GM23338 (cell line): ENCODE data around the gene SFT2D3. TPM values are rescaled to one million over a fixed set of nuclear protein-coding genes. Genes with fewer than 3 reads are reported as not detected.
A peak's percentile ranks its signal among the peaks of the same experiment; 100 is the strongest.

ENCODE experiments used
- ATAC-seq: fragments of 200-7000 bp; cut with Tn5 transposase; 3 replicates; pipeline ENCODE4 v1.9.1; 2020
- DNase-seq: peaks from one replicate; pipeline ENCODE4 v3.0.0-alpha.2; 2015; ENCODE audit warnings: low spot score
- H2AFZ ChIP-seq: fragments of 200-600 bp; sonication (generic); 2 replicates; pipeline ENCODE4 v1.8.0; 2016; ENCODE audit warnings: antibody characterized with exemption, mild to moderate bottlenecking, moderate library complexity
- H3F3A ChIP-seq: fragments of 200-600 bp; sonication (generic); replicated peaks from 2 replicates; pipeline ENCODE4 v1.8.0; 2017; ENCODE audit warnings: antibody characterized with exemption, mixed run types, low read depth
- H3K27ac ChIP-seq: fragments of 200-600 bp; sonication (generic); 2 replicates; pipeline ENCODE4 v1.6.1; 2016; ENCODE audit warnings: low read depth
- H3K27me3 ChIP-seq: fragments of 200-600 bp; sonication (generic); 2 replicates; pipeline ENCODE4 v1.8.0; 2016; ENCODE audit warnings: mild to moderate bottlenecking, mixed run types, moderate library complexity; ENCODE audit not compliant: insufficient read depth
- H3K36me3 ChIP-seq: fragments of 200-600 bp; sonication (generic); 2 replicates; pipeline ENCODE4 v1.8.0; 2016; ENCODE audit warnings: mild to moderate bottlenecking; ENCODE audit not compliant: insufficient read depth
- H3K4me1 ChIP-seq: fragments of 200-600 bp; sonication (generic); 2 replicates; pipeline ENCODE4 v1.8.0; 2016; ENCODE audit warnings: mild to moderate bottlenecking, moderate library complexity; ENCODE audit not compliant: insufficient read depth
- H3K4me2 ChIP-seq: fragments of 200-600 bp; sonication (generic); 2 replicates; pipeline ENCODE4 v1.7.1; 2017; ENCODE audit warnings: mixed run types
- H3K4me3 ChIP-seq: fragments of 200-600 bp; sonication (generic); 2 replicates; pipeline ENCODE4 v1.6.1; 2016; ENCODE audit warnings: mixed run types
- H3K79me2 ChIP-seq: fragments of 200-600 bp; sonication (generic); replicated peaks from 2 replicates; pipeline ENCODE4 v1.8.0; 2017; ENCODE audit warnings: mild to moderate bottlenecking; ENCODE audit not compliant: insufficient read depth
- H3K9me2 ChIP-seq: fragments of 200-600 bp; sonication (generic); 2 replicates; pipeline ENCODE4 v1.8.0; 2017; ENCODE audit not compliant: insufficient read depth
- H4K20me1 ChIP-seq: fragments of 200-600 bp; sonication (generic); replicated peaks from 2 replicates; pipeline ENCODE4 v1.8.0; 2017; ENCODE audit warnings: mild to moderate bottlenecking; ENCODE audit not compliant: insufficient read depth
- H3K27ac Mint-ChIP-seq: 2 replicates; pipeline ENCODE4 v1.8.0; 2020; ENCODE audit warnings: inconsistent platforms, mild to moderate bottlenecking, moderate library complexity, mixed read lengths
- H3K27me3 Mint-ChIP-seq: 3 replicates; pipeline ENCODE4 v1.8.0; 2022; ENCODE audit warnings: low read depth, mild to moderate bottlenecking, moderate library complexity, mixed read lengths, inconsistent platforms; ENCODE audit not compliant: insufficient read depth, poor library complexity
- H3K36me3 Mint-ChIP-seq: 3 replicates; pipeline ENCODE4 v1.8.0; 2021; ENCODE audit warnings: low read depth, mild to moderate bottlenecking, inconsistent platforms, moderate library complexity, mixed read lengths
- H3K4me1 Mint-ChIP-seq: 3 replicates; pipeline ENCODE4 v1.8.0; 2020; ENCODE audit warnings: mild to moderate bottlenecking, inconsistent platforms, mixed read lengths
- H3K4me3 Mint-ChIP-seq: 3 replicates; pipeline ENCODE4 v1.8.0; 2021; ENCODE audit warnings: moderate library complexity, mild to moderate bottlenecking, inconsistent platforms, mixed read lengths
- H3K9me3 Mint-ChIP-seq: 3 replicates; pipeline ENCODE4 v1.8.0; 2020; ENCODE audit warnings: moderate library complexity, mild to moderate bottlenecking, inconsistent platforms, mixed read lengths
- CREB1 ChIP-seq: fragments of 250-450 bp; sonication (Bioruptor Pico); IDR thresholded peaks from 2 replicates; pipeline ENCODE4 v1.5.0; 2020; ENCODE audit warnings: low read depth, mild to moderate bottlenecking, moderate library complexity
- CTCF ChIP-seq, 2 experiments: fragments of 200-600 bp in 1 of 2; sonication (generic) in 1 of 2; conservative IDR thresholded peaks; 2 replicates each; pipeline versions ENCODE4 v1.5.1 to v1.6.1; 2016 to 2017; ENCODE audit warnings: antibody characterized with exemption in 2 of 2, low read depth in 2 of 2, mild to moderate bottlenecking in 2 of 2, moderate library complexity in 1 of 2
- EZH2 ChIP-seq: fragments of 200-600 bp; sonication (generic); IDR thresholded peaks from one replicate; pipeline ENCODE4 v1.8.0; 2017; ENCODE audit warnings: antibody characterized with exemption, mild to moderate bottlenecking, low read depth; ENCODE audit not compliant: unreplicated experiment
- EZH2phosphoT487 ChIP-seq: fragments of 200-600 bp; sonication (generic); IDR thresholded peaks from one replicate; pipeline ENCODE4 v1.8.1; 2018; ENCODE audit warnings: antibody characterized with exemption; ENCODE audit not compliant: unreplicated experiment
- JUNB ChIP-seq: IDR thresholded peaks from one replicate; pipeline ENCODE4 v1.6.1; 2016; ENCODE audit warnings: antibody characterized with exemption; ENCODE audit not compliant: unreplicated experiment
- NANOG ChIP-seq: IDR thresholded peaks from 2 replicates; pipeline ENCODE4 v1.6.1; 2016; ENCODE audit warnings: antibody characterized with exemption, borderline replicate concordance
- POLR2AphosphoS5 ChIP-seq: IDR thresholded peaks from 2 replicates; pipeline ENCODE4 v1.6.1; 2016; ENCODE audit warnings: antibody characterized with exemption, low read depth
- REST ChIP-seq: IDR thresholded peaks from one replicate; pipeline ENCODE4 v1.6.1; 2018; ENCODE audit warnings: antibody characterized with exemption; ENCODE audit not compliant: unreplicated experiment
- STAT1 ChIP-seq: IDR thresholded peaks from one replicate; pipeline ENCODE4 v1.6.1; 2016; ENCODE audit warnings: antibody characterized with exemption; ENCODE audit not compliant: unreplicated experiment
- ZNF114 ChIP-seq: fragments of 250-450 bp; sonication (Bioruptor Pico); IDR thresholded peaks from 2 replicates; pipeline ENCODE4 v1.5.0; 2020; ENCODE audit warnings: mild to moderate bottlenecking, moderate library complexity
- ZNF331 ChIP-seq: fragments of 250-450 bp; sonication (Bioruptor Pico); IDR thresholded peaks from 2 replicates; pipeline ENCODE4 v1.5.0; 2020; ENCODE audit warnings: low read depth, mild to moderate bottlenecking, moderate library complexity
- polyA plus RNA-seq: library from polyadenylated mRNA; unstranded; fragments of >200 nt; fragmentation: Nextera tagmentation; extraction: Ambion mirVana; gene quantifications from 2 replicates; pipeline ENCODE4 v1.2.1, GENCODE V29; 2016
- total RNA-seq: library from RNA; depleted of rRNA; stranded (reverse); fragments of >200 nt; shearing (Covaris generic); gene quantifications from 2 replicates; pipeline ENCODE4 v1.2.3, GENCODE V29; 2014

SFT2D3 gene
- total and polyA plus RNA-seq, 2 experiments from 2014 or later, result 13.7 TPM; not detected in 1

- H2AFZ ChIP-seq, result no peak overlapping the region; the same call in 1 of the 2 replicates
- H3K27me3 Mint-ChIP-seq, result peaks cover 24% of the 10 kb centered on the region
- H4K20me1 ChIP-seq, result no peaks in the 10 kb centered on the region
- H3K36me3 ChIP-seq, result no peaks in the 10 kb centered on the region
- no peaks in the 10 kb centered on the region for H3K36me3 Mint-ChIP-seq
- no peak overlapping the region for H3K4me3 Mint-ChIP-seq
- no peak for ATAC-seq
- H3F3A ChIP-seq, result no peaks in the 10 kb centered on the region
- no peak overlapping the region for H3K4me2 ChIP-seq
- H3K4me3 ChIP-seq, result no peak overlapping the region
- H3K4me1 ChIP-seq, result peaks cover 5% of the 10 kb centered on the region
- no peak for DNase-seq
- no peaks in the 10 kb centered on the region for H3K9me2 ChIP-seq
- H3K4me1 Mint-ChIP-seq, result peaks cover 9% of the 10 kb centered on the region
- TF ChIP-seq CREB1, result no peak
- no peak for TF ChIP-seq EZH2phosphoT487
- no peak for TF ChIP-seq REST
- H3K27ac Mint-ChIP-seq, result no peak overlapping the region
- H3K27me3 ChIP-seq, result peaks cover 23% of the 10 kb centered on the region
- H3K27ac ChIP-seq, result no peak overlapping the region
- no peaks in the 10 kb centered on the region for H3K9me3 Mint-ChIP-seq
- no peaks in the 10 kb centered on the region for H3K79me2 ChIP-seq
Observed at GRCh38 chr2:127680706-127681287, 20.5 kb upstream of the SFT2D3 start.

- Histone ChIP-seq H3K27me3 (peaks cover 18% of the 10 kb centered on the region), H3F3A (no peaks in the 10 kb centered on the region), H4K20me1 (no peaks in the 10 kb centered on the region), H3K27ac (no peak overlapping the region), H3K9me2 (no peaks in the 10 kb centered on the region), H2AFZ (peak overlapping the region; percentile 90), H3K4me1 (no peaks in the 10 kb centered on the region), H3K4me2 (no peak overlapping the region), H3K79me2 (no peaks in the 10 kb centered on the region), H3K36me3 (no peaks in the 10 kb centered on the region), H3K4me3 (no peak overlapping the region)
- peak; percentile 68 for ATAC-seq
- Mint-ChIP-seq H3K27ac (no peak overlapping the region), H3K4me1 (peaks cover 5% of the 10 kb centered on the region; the same call in 1 of the 3 replicates), H3K9me3 (no peaks in the 10 kb centered on the region), H3K4me3 (no peak overlapping the region), H3K27me3 (peaks cover 19% of the 10 kb centered on the region), H3K36me3 (no peaks in the 10 kb centered on the region)
- DNase-seq, result peak; percentile 53
- TF ChIP-seq CTCF (conservative IDR thresholded peaks at IDR 0.05; ENCODE audit: low read depth in 2 of 2), result no peak
- no peak for TF ChIP-seq POLR2AphosphoS5
- no peak for TF ChIP-seq ZNF331 (CRISPR knock-in tag)
- TF ChIP-seq ZNF114 (CRISPR knock-in tag), result no peak
- no peak for TF ChIP-seq EZH2phosphoT487
- TF ChIP-seq REST, result no peak
- TF ChIP-seq NANOG, result no peak
- TF ChIP-seq JUNB, result no peak
- no peak for TF ChIP-seq STAT1
- TF ChIP-seq EZH2, result no peak
- no peak for TF ChIP-seq CREB1
Observed at GRCh38 chr2:127681288-127681804, 20.0 kb upstream of the SFT2D3 start.
